CD4-positive, alpha-beta T cell (primary cell): Measurements from ENCODE around the gene SLC12A5. TPM values are rescaled to one million over a fixed set of nuclear protein-coding genes. Genes with fewer than 3 reads are reported as not detected.

Experiments used
- ATAC-seq: fragments of 200-7000 bp; cut with Tn5 transposase; one replicate; pipeline ENCODE4 v1.10.0; 2022; ENCODE audit warnings: mild to moderate bottlenecking; ENCODE audit not compliant: poor library complexity
- CTCF ChIA-PET: fragments of 350-600 bp; sonication (Branson Sonifier 250); formaldehyde crosslinking; loops from one replicate; lab custom pipeline; 2021; ENCODE audit warnings: antibody characterized with exemption, inconsistent platforms; lab: Charles Lee
- POLR2A ChIA-PET: fragments of 350-600 bp; sonication (Branson Sonifier 250); formaldehyde crosslinking; loops from one replicate; lab custom pipeline; 2021; ENCODE audit warnings: antibody characterized with exemption, inconsistent platforms; lab: Charles Lee
- DNase-seq, 14 experiments: peaks; one replicate each; pipeline ENCODE4 v3.0.0-alpha.2; 2013 to 2020; ENCODE audit warnings: mixed read lengths in 2 of 14
- H3K27ac ChIP-seq, 2 donors: one replicate each; pipeline versions ENCODE4 v1.5.1 to v1.7.0; 2013; ENCODE audit warnings: low read length in 2 of 2, low read depth in 1 of 2, mild to moderate bottlenecking in 1 of 2
- H3K27me3 ChIP-seq, 2 experiments: 1 replicate in 1 of 2; 2 replicates in 1 of 2; pipeline versions ENCODE4 v1.6.1 to v1.7.0; 2013; ENCODE audit warnings: low read length in 2 of 2, control low read depth in 1 of 2, mild to moderate bottlenecking in 1 of 2, moderate library complexity in 1 of 2; ENCODE audit not compliant: insufficient read depth in 2 of 2, control insufficient read depth in 1 of 2
- H3K36me3 ChIP-seq: one replicate; pipeline ENCODE4 v1.6.1; 2013; ENCODE audit warnings: low read length, control low read depth; ENCODE audit not compliant: insufficient read depth
- H3K4me1 ChIP-seq: one replicate; pipeline ENCODE4 v1.6.1; 2013; ENCODE audit warnings: low read length, control low read depth; ENCODE audit not compliant: insufficient read depth
- H3K4me3 ChIP-seq: one replicate; pipeline ENCODE4 v1.5.1; 2013; ENCODE audit warnings: mild to moderate bottlenecking, low read length, moderate library complexity
- H3K9me3 ChIP-seq, 2 experiments: 1 replicate in 1 of 2; 2 replicates in 1 of 2; pipeline versions ENCODE4 v1.6.1 to v1.7.0; 2013; ENCODE audit warnings: low read length in 2 of 2, mild to moderate bottlenecking in 2 of 2, control low read depth in 1 of 2, moderate library complexity in 1 of 2; ENCODE audit not compliant: control insufficient read depth in 1 of 2, insufficient read depth in 1 of 2
- H3K27ac Mint-ChIP-seq: one replicate; pipeline ENCODE4 v1.8.0; 2020; ENCODE audit warnings: mixed read lengths
- H3K27me3 Mint-ChIP-seq: one replicate; pipeline ENCODE4 v1.8.0; 2021; ENCODE audit warnings: mixed read lengths
- H3K36me3 Mint-ChIP-seq: one replicate; pipeline ENCODE4 v1.8.0; 2021; ENCODE audit warnings: low read depth, mixed read lengths
- H3K4me1 Mint-ChIP-seq: one replicate; pipeline ENCODE4 v1.8.0; 2021; ENCODE audit warnings: low read depth, mixed read lengths
- H3K4me3 Mint-ChIP-seq: one replicate; pipeline ENCODE4 v1.8.0; 2020; ENCODE audit warnings: mild to moderate bottlenecking, mixed read lengths
- H3K9me3 Mint-ChIP-seq: one replicate; pipeline ENCODE4 v1.8.0; 2020; ENCODE audit warnings: mixed read lengths
- intact Hi-C, 2 experiments: fragments of 100-400 bp; cut with DNase I in 1 of 2; cut with micrococcal nuclease in 1 of 2; formaldehyde crosslinking; loops; one replicate each; pipeline versions ENCODE4 v1.15.1 to v1.9.0; 2023 to 2025; cut with DNase I, micrococcal nuclease
- total RNA-seq, 174 experiments: library from RNA in 2 of 174; stranded (reverse) in 2 of 174; gene quantifications; one replicate each; pipeline ENCODE4 v1.2.3 and lab custom pipeline; 2021 to 2026
- TF ChIP-seq, protein P1 (sequence below): fragments of 200-600 bp; IDR thresholded peaks from one replicate; pipeline ENCODE4 v1.8.0; 2022; ENCODE audit warnings: antibody characterized with exemption, mild to moderate bottlenecking

Gene SLC12A5
- total RNA-seq, 2 experiments from 2014 or later: 1.3 to 2.4 TPM

DNA sequence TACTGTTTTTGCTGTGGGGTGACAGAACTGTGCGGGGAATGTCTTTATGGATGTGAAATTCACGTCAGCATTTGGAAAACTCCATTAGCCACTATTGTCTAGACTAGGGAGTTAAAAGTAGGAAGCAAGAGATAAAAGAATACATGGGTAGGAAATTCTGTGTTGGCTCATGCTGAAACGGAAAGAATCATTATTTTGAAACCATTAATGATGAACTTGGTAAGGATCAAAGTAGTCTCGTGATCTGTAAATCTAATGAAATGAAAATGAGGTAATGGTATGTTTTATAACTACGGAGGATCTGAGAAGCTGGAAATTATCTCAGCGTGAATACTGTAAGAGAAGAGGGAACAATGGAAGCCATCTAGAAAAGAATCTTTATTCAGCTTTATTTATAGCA, 78.0 kb downstream of the SLC12A5 start:
- TF ChIP-seq, protein P1, sequence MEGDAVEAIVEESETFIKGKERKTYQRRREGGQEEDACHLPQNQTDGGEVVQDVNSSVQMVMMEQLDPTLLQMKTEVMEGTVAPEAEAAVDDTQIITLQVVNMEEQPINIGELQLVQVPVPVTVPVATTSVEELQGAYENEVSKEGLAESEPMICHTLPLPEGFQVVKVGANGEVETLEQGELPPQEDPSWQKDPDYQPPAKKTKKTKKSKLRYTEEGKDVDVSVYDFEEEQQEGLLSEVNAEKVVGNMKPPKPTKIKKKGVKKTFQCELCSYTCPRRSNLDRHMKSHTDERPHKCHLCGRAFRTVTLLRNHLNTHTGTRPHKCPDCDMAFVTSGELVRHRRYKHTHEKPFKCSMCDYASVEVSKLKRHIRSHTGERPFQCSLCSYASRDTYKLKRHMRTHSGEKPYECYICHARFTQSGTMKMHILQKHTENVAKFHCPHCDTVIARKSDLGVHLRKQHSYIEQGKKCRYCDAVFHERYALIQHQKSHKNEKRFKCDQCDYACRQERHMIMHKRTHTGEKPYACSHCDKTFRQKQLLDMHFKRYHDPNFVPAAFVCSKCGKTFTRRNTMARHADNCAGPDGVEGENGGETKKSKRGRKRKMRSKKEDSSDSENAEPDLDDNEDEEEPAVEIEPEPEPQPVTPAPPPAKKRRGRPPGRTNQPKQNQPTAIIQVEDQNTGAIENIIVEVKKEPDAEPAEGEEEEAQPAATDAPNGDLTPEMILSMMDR: no peak

GRCh38 chr20:46108435-46108841, 79.4 kb downstream of the SLC12A5 start:
- H3K27me3 Mint-ChIP-seq: peaks cover 88% of the 10 kb centered on the region

More for the DNA sequence above, 78.0 kb downstream of the SLC12A5 start:
- H3K36me3 ChIP-seq: no peaks in the 10 kb centered on the region
- H3K27ac ChIP-seq: no peak overlapping the region
- H3K27me3 Mint-ChIP-seq: peaks cover 85% of the 10 kb centered on the region
- ChIA-PET CTCF (no interaction called here), POLR2A (no interaction called here)
- no peaks in the 10 kb centered on the region for H3K9me3 Mint-ChIP-seq
- intact Hi-C loops: no loop called here
- no peak overlapping the region for H3K4me3 ChIP-seq
- H3K4me1 ChIP-seq: no peaks in the 10 kb centered on the region
- DNase-seq (no peak), ATAC-seq (no peak)
- H3K27ac Mint-ChIP-seq: no peak overlapping the region
- H3K9me3 ChIP-seq: peaks cover 0 to 7% of the 10 kb centered on the region in 2 experiments
- H3K27me3 ChIP-seq: peaks cover 26 to 35% of the 10 kb centered on the region in 2 experiments
- H3K4me3 Mint-ChIP-seq: no peak overlapping the region
- H3K36me3 Mint-ChIP-seq: no peaks in the 10 kb centered on the region
- H3K4me1 Mint-ChIP-seq: no peaks in the 10 kb centered on the region

DNA sequence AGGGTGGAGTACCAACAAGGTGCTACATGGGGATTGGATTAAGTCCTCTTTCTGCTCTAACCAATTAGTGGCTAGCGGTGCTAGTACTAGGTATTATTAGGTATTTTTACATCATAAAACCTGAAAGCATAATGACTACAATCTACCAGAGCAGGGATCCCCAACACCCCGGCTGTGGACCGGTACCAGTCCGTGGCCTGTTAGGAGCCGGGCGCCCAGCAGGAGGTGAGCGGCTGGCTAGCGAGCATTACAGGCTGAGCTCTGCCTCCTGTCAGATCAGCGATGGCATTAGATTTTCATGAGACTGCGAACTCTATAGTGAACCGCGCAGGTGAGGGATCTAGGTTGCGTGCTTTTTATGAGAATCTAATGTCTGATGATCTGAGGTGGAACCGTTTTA, 80.0 kb downstream of the SLC12A5 start:
- no peaks in the 10 kb centered on the region for H3K4me1 Mint-ChIP-seq
- no peak overlapping the region for H3K4me3 Mint-ChIP-seq
- intact Hi-C loops: no loop called here
- H3K27me3 ChIP-seq: peaks cover 24% of the 10 kb centered on the region in 2 experiments
- H3K36me3 Mint-ChIP-seq: no peaks in the 10 kb centered on the region
- H3K9me3 Mint-ChIP-seq: no peaks in the 10 kb centered on the region
- H3K27me3 Mint-ChIP-seq: peaks cover 91% of the 10 kb centered on the region
- no peak for ATAC-seq
- no peak overlapping the region for H3K27ac ChIP-seq
- H3K27ac Mint-ChIP-seq: no peak overlapping the region
- peaks cover 0 to 7% of the 10 kb centered on the region in 2 experiments for H3K9me3 ChIP-seq
- H3K4me3 ChIP-seq: no peak overlapping the region
- ChIA-PET POLR2A (no interaction called here), CTCF (no interaction called here)
- H3K36me3 ChIP-seq: no peaks in the 10 kb centered on the region
- no peaks in the 10 kb centered on the region for H3K4me1 ChIP-seq
- no peak for DNase-seq
- TF ChIP-seq, protein P1: no peak

More at GRCh38 chr20:46108435-46108841, 79.4 kb downstream of the SLC12A5 start:
- DNase-seq (peak in 3 of 14 experiments; percentile 24 to 41 (median 39)), ATAC-seq (no peak)
- ChIA-PET CTCF (no interaction called here), POLR2A (no interaction called here)
- no peaks in the 10 kb centered on the region for H3K36me3 Mint-ChIP-seq
- Histone ChIP-seq H3K27me3 (peaks cover 22 to 24% of the 10 kb centered on the region in 2 experiments), H3K9me3 (peaks cover 0 to 7% of the 10 kb centered on the region in 2 experiments), H3K4me1 (no peaks in the 10 kb centered on the region), H3K4me3 (no peak overlapping the region), H3K36me3 (no peaks in the 10 kb centered on the region), H3K27ac (no peak overlapping the region)
- TF ChIP-seq, protein P1: no peak
- no peaks in the 10 kb centered on the region for H3K4me1 Mint-ChIP-seq
- intact Hi-C loops: no loop called here
- no peak overlapping the region for H3K4me3 Mint-ChIP-seq
- no peaks in the 10 kb centered on the region for H3K9me3 Mint-ChIP-seq
- H3K27ac Mint-ChIP-seq: no peak overlapping the region

Other genes starting within 250 kb of the SLC12A5 start
- gene WFDC3, start 237.3 kb upstream of the SLC12A5 start, total RNA-seq: not detected
- gene DNTTIP1, start 237.3 kb upstream of the SLC12A5 start, total RNA-seq: 10 to 100 TPM in 1 of 2 experiments, 1 to 10 TPM in 1; 9.3 to 10.4 TPM
- under 1 TPM; 0.52 to 0.64 TPM for gene UBE2C, start 216.6 kb upstream of the SLC12A5 start, total RNA-seq
- 1 to 10 TPM; 1.2 to 1.5 TPM for gene TNNC2, start 201.9 kb upstream of the SLC12A5 start, total RNA-seq
- gene SNX21, start 195.4 kb upstream of the SLC12A5 start, total RNA-seq: under 1 TPM; 0.36 to 0.89 TPM
- 10 to 100 TPM; 19.1 to 19.9 TPM for gene ACOT8, start 171.8 kb upstream of the SLC12A5 start, total RNA-seq
- gene ZSWIM3, start 171.6 kb upstream of the SLC12A5 start, total RNA-seq: under 1 TPM; 0.36 to 0.44 TPM
- gene ZSWIM1, start 148.0 kb upstream of the SLC12A5 start, total RNA-seq: 10 to 100 TPM in 1 of 2 experiments, 1 to 10 TPM in 1; 9.3 to 10.7 TPM
- gene SPATA25, start 141.6 kb upstream of the SLC12A5 start, total RNA-seq: 1 to 10 TPM in 1 of 2 experiments, under 1 TPM in 1; 0.49 to 1.3 TPM
- 1 to 10 TPM; 1.5 to 2.5 TPM for gene NEURL2, start 138.0 kb upstream of the SLC12A5 start, total RNA-seq
- 10 to 100 TPM; 40.3 to 42.6 TPM for gene CTSA, start 137.9 kb upstream of the SLC12A5 start, total RNA-seq
- not detected for gene PLTP, start 117.1 kb upstream of the SLC12A5 start, total RNA-seq
- gene PCIF1, start 94.5 kb upstream of the SLC12A5 start, total RNA-seq: 100 to 1,000 TPM; 100 TPM
- gene ZNF335, start 57.0 kb upstream of the SLC12A5 start, total RNA-seq: 10 to 100 TPM; 67.3 to 74.6 TPM
- 1 to 10 TPM; 1.6 to 2.2 TPM for gene MMP9, start 20.3 kb upstream of the SLC12A5 start, total RNA-seq
- gene NCOA5, start 60.7 kb downstream of the SLC12A5 start, total RNA-seq: 10 to 100 TPM in 1 of 2 experiments, 1 to 10 TPM in 1; 9.7 to 10.5 TPM
- gene CD40, start 89.1 kb downstream of the SLC12A5 start, total RNA-seq: 1 to 10 TPM; 1.0 to 1.2 TPM